ENCODE data around the gene ZNF423. TPM values are rescaled to one million over a fixed set of nuclear protein-coding genes. Genes with fewer than 3 reads are reported as not detected.

Gene ZNF423
- polyA plus RNA-seq, 1 experiment: 0.11 TPM

DNA sequence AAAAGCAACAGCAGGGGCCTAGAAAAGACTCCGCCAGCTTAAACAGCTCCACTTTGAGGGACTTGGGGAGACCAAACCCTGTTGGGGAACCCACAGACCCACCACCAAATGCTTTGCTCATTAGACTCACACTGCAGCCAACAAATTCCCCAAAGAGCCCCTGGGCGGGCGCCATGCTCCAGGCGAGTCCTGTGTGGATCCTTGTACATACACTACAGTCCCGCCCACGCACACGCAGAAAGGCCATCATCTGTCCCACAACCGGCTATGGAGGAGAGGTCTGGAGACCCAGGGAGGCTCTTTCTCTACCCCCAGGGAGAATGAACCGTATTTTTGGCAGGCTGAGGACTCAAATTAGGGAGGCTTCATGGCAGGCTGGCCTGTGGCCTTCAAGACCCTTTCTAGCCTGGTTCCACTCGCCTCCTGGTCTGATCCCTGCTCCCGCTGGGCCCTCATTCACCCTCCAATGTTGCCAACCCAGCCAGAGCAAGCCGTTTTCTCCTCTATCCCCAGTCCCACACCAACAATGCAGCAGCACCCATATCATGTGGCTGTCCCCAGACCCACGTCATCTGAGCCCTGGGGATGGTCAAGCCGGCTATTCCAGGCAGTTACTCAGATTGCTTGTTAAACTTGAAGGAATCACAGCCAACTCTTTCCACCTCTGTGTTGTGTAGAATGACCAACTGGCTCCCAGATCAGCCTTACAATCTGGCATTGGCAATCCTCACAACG is 27.2 kb downstream of the ZNF423 start:
- no peak for TF ChIP-seq CTCF (IDR thresholded peaks at IDR 0.05; ENCODE audit: low read depth, low read length)
- ChIA-PET POLR2A (no interaction called here), CTCF (no interaction called here)

DNA sequence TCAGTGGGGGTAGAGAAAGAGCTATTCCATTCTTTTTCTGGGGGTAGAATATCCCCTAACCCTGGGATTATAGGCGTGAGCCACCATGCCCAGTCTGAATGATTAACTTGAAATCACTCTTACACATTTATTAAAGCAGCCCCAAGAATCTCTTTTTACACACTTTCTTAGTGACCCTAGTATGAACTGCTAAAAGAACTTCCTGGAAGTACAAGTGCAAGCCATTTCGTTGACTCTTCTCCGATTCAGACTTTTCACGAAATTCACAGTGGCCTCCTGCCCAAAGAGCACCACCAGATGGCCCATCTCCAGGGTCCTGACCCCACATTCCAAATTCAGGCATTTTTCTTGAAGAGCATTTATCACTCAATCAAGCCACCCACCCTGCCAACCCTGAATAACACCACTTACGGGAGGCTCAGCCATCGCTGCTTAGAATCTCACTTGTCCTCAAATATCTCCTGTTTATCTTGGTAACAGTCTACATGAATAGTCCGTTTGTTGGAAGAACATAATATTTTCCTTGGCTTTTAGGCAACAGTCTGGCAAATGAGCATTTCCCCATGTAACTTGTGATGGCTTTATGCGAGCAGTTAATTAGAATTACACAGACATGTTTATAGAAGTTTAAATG is 28.0 kb downstream of the ZNF423 start:
- ChIA-PET CTCF (no interaction called here), POLR2A (no interaction called here)
- H3K27me3 ChIP-seq (ENCODE audit: control insufficient read depth, insufficient read depth, low read length): peaks cover 7% of the 10 kb centered on the region
- H3K9me3 ChIP-seq (ENCODE audit: control insufficient read depth, insufficient read depth, low read length): no peaks in the 10 kb centered on the region
- DNase-seq (ENCODE audit: low read depth, low spot score): no peak
- no peak for TF ChIP-seq CTCF (IDR thresholded peaks at IDR 0.05; ENCODE audit: low read depth, low read length)
- H3K4me3 ChIP-seq (ENCODE audit: low read depth, low read length): no peak overlapping the region
- no peak overlapping the region for H3K27ac ChIP-seq (ENCODE audit: low read depth, low read length)

More for the DNA sequence above, 27.2 kb downstream of the ZNF423 start:
- H3K4me3 ChIP-seq (ENCODE audit: low read depth, low read length): no peak overlapping the region
- H3K27me3 ChIP-seq (ENCODE audit: control insufficient read depth, insufficient read depth, low read length): peaks cover 7% of the 10 kb centered on the region
- no peak for DNase-seq (ENCODE audit: low read depth, low spot score)
- H3K27ac ChIP-seq (ENCODE audit: low read depth, low read length): no peak overlapping the region
- H3K9me3 ChIP-seq (ENCODE audit: control insufficient read depth, insufficient read depth, low read length): no peaks in the 10 kb centered on the region

DNA sequence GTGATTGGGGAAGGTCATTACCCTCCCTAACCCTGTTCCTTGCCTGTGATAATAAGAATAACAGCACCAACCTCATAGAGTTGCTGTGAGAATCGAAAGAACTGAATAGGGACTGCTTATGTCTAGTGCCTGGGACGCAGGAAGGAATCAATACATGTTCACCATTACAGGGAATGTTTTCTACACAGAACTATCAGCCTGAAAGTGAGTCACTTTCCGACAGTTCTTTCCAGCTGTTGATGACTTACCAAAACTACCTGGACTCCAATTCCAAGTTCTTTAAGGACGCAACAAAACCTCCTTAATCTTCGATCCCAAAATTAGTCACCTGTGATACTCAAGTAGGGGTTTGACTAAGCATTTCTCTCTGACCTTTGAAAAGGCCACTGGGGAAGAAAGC is 29.4 kb downstream of the ZNF423 start:
- no peak for TF ChIP-seq CTCF (IDR thresholded peaks at IDR 0.05; ENCODE audit: low read depth, low read length)
- Histone ChIP-seq H3K4me3 (ENCODE audit: low read depth, low read length) (no peak overlapping the region), H3K9me3 (ENCODE audit: control insufficient read depth, insufficient read depth, low read length) (no peaks in the 10 kb centered on the region), H3K27ac (ENCODE audit: low read depth, low read length) (no peak overlapping the region), H3K27me3 (ENCODE audit: control insufficient read depth, insufficient read depth, low read length) (peaks cover 9% of the 10 kb centered on the region)
- ChIA-PET POLR2A (no interaction called here), CTCF (no interaction called here)
- no peak for DNase-seq (ENCODE audit: low read depth, low spot score)

GRCh38 chr16:49825041-49825440 is 30.9 kb downstream of the ZNF423 start:
- H3K9me3 ChIP-seq (ENCODE audit: control insufficient read depth, insufficient read depth, low read length): no peaks in the 10 kb centered on the region
- POLR2A ChIA-PET: no interaction called here
- CTCF ChIA-PET: no interaction called here
- peaks cover 6% of the 10 kb centered on the region for H3K27me3 ChIP-seq (ENCODE audit: control insufficient read depth, insufficient read depth, low read length)
- no peak for DNase-seq (ENCODE audit: low read depth, low spot score)
- no peak for TF ChIP-seq CTCF (IDR thresholded peaks at IDR 0.05; ENCODE audit: low read depth, low read length)
- H3K4me3 ChIP-seq (ENCODE audit: low read depth, low read length): no peak overlapping the region
- H3K27ac ChIP-seq (ENCODE audit: low read depth, low read length): no peak overlapping the region

DNA sequence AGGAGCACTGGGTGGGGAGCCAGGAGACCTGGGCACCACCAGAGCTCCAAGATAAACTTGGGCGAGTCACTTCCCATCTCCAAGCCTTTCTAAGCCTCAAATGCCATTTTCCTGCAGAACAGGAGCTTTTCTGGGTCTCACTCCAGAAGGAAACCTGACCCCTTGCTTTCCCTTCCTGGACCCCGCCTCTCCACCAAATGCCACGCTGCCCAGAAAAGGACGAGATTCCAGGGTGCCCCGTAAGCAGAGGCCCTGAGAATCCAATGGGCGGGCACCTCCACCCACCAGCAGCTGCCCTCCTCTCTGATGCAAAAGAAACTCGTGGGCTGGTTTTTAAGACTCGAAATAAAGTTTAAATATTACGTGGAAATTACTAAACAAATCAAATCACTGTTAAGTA is 31.3 kb downstream of the ZNF423 start:
- CTCF ChIA-PET: no interaction called here
- no peak overlapping the region for H3K27ac ChIP-seq (ENCODE audit: low read depth, low read length)

More for the DNA sequence above, 31.3 kb downstream of the ZNF423 start:
- Histone ChIP-seq H3K4me3 (ENCODE audit: low read depth, low read length) (no peak overlapping the region), H3K9me3 (ENCODE audit: control insufficient read depth, insufficient read depth, low read length) (no peaks in the 10 kb centered on the region), H3K27me3 (ENCODE audit: control insufficient read depth, insufficient read depth, low read length) (peaks cover 6% of the 10 kb centered on the region)
- TF ChIP-seq CTCF (IDR thresholded peaks at IDR 0.05; ENCODE audit: low read depth, low read length): no peak
- POLR2A ChIA-PET: no interaction called here
- no peak for DNase-seq (ENCODE audit: low read depth, low spot score)
